Stimulated activated naive B cell treated with anti-CD40 and anti-IgM and Interleukin-4, amounts not matched to agents 10 μg/mL and 1 μg/mL and 100 μg/mL, for 72 hours (primary cell): Measurements from ENCODE around the gene PLAC1.

Source experiments
- ATAC-seq, 2 donors: fragments of 150-1000 bp; cut with Tn5 transposase; replicated peaks; 2 replicates each; pipeline ENCODE4 v1.10.0; 2021; ENCODE audit warnings: moderate library complexity in 1 of 2
- DNase-seq: peaks from one replicate; pipeline ENCODE4 v3.0.0; 2021
- H3K27ac Mint-ChIP-seq: one replicate; pipeline ENCODE4 v1.8.0; 2022; ENCODE audit warnings: mild to moderate bottlenecking, mixed read lengths
- H3K27me3 Mint-ChIP-seq, 2 donors: one replicate each; pipeline ENCODE4 v1.8.0; 2022; ENCODE audit warnings: mixed read lengths in 2 of 2
- H3K36me3 Mint-ChIP-seq, 2 donors: one replicate each; pipeline ENCODE4 v1.8.0; 2022; ENCODE audit warnings: mixed read lengths in 2 of 2, mild to moderate bottlenecking in 1 of 2
- H3K4me1 Mint-ChIP-seq, 2 donors: one replicate each; pipeline ENCODE4 v1.8.0; 2022; ENCODE audit warnings: mixed read lengths in 2 of 2, mild to moderate bottlenecking in 1 of 2
- H3K4me3 Mint-ChIP-seq, 2 donors: one replicate each; pipeline ENCODE4 v1.8.0; 2022; ENCODE audit warnings: mild to moderate bottlenecking in 2 of 2, mixed read lengths in 2 of 2, moderate library complexity in 1 of 2
- H3K9me3 Mint-ChIP-seq, 2 donors: one replicate each; pipeline ENCODE4 v1.8.0; 2022; ENCODE audit warnings: mixed read lengths in 2 of 2, mild to moderate bottlenecking in 1 of 2

Gene PLAC1

GRCh38 chrX:134653835-134654234 lies 4.4 kb downstream of the PLAC1 start:
- peaks cover 0 to 5% of the 10 kb centered on the region in 2 donors for H3K27me3 Mint-ChIP-seq
- no peaks in the 10 kb centered on the region for H3K9me3 Mint-ChIP-seq
- ATAC-seq (no peak), DNase-seq (no peak)
- H3K36me3 Mint-ChIP-seq: no peaks in the 10 kb centered on the region
- no peak overlapping the region for H3K4me3 Mint-ChIP-seq
- H3K27ac Mint-ChIP-seq: no peak overlapping the region
- no peaks in the 10 kb centered on the region for H3K4me1 Mint-ChIP-seq

GRCh38 chrX:134650701-134651100 lies 7.6 kb downstream of the PLAC1 start:
- no peak overlapping the region for H3K27ac Mint-ChIP-seq
- ATAC-seq (no peak), DNase-seq (no peak)
- H3K9me3 Mint-ChIP-seq: no peaks in the 10 kb centered on the region
- H3K27me3 Mint-ChIP-seq: peaks cover 4 to 7% of the 10 kb centered on the region in 2 donors
- H3K4me1 Mint-ChIP-seq: no peaks in the 10 kb centered on the region
- H3K36me3 Mint-ChIP-seq: no peaks in the 10 kb centered on the region
- no peak overlapping the region for H3K4me3 Mint-ChIP-seq

GRCh38 chrX:134649770-134650169 lies 8.5 kb downstream of the PLAC1 start:
- Mint-ChIP-seq H3K27ac (no peak overlapping the region), H3K9me3 (no peaks in the 10 kb centered on the region), H3K36me3 (no peaks in the 10 kb centered on the region), H3K4me1 (no peaks in the 10 kb centered on the region), H3K27me3 (peaks cover 7 to 12% of the 10 kb centered on the region in 2 donors), H3K4me3 (no peak overlapping the region)
- no peak for DNase-seq
- no peak for ATAC-seq

- Mint-ChIP-seq H3K9me3 (no peaks in the 10 kb centered on the region), H3K27ac (no peak overlapping the region), H3K4me3 (no peak overlapping the region), H3K36me3 (no peaks in the 10 kb centered on the region), H3K4me1 (no peaks in the 10 kb centered on the region), H3K27me3 (peaks cover 7 to 19% of the 10 kb centered on the region in 2 donors)
- ATAC-seq (no peak), DNase-seq (no peak)
Observed at GRCh38 chrX:134647477-134647877, 10.8 kb downstream of the PLAC1 start.

GRCh38 chrX:134646691-134647090 lies 11.6 kb downstream of the PLAC1 start:
- Mint-ChIP-seq H3K27ac (no peak overlapping the region), H3K36me3 (no peaks in the 10 kb centered on the region), H3K27me3 (peaks cover 7 to 21% of the 10 kb centered on the region in 2 donors), H3K4me3 (no peak overlapping the region), H3K9me3 (no peaks in the 10 kb centered on the region), H3K4me1 (no peaks in the 10 kb centered on the region)
- ATAC-seq (no peak), DNase-seq (no peak)

- H3K4me3 Mint-ChIP-seq: no peak overlapping the region
- H3K36me3 Mint-ChIP-seq: no peaks in the 10 kb centered on the region
- H3K9me3 Mint-ChIP-seq: no peaks in the 10 kb centered on the region
- no peak overlapping the region for H3K27ac Mint-ChIP-seq
- peaks cover 7 to 21% of the 10 kb centered on the region in 2 donors for H3K27me3 Mint-ChIP-seq
- ATAC-seq: no peak
- H3K4me1 Mint-ChIP-seq: no peaks in the 10 kb centered on the region
- no peak for DNase-seq
Observed at GRCh38 chrX:134645936-134646543, 12.2 kb downstream of the PLAC1 start.

- no peak for DNase-seq
- no peak overlapping the region for H3K4me3 Mint-ChIP-seq
- no peak for ATAC-seq
- H3K36me3 Mint-ChIP-seq: no peaks in the 10 kb centered on the region
- H3K4me1 Mint-ChIP-seq: no peaks in the 10 kb centered on the region
- H3K9me3 Mint-ChIP-seq: no peaks in the 10 kb centered on the region
- H3K27me3 Mint-ChIP-seq: peaks cover 7 to 24% of the 10 kb centered on the region in 2 donors
- no peak overlapping the region for H3K27ac Mint-ChIP-seq
Observed at GRCh38 chrX:134642386-134642785, 15.9 kb downstream of the PLAC1 start.

GRCh38 chrX:134641346-134641745 lies 16.9 kb downstream of the PLAC1 start:
- no peak overlapping the region for H3K4me3 Mint-ChIP-seq

GRCh38 chrX:134640914-134641313 lies 17.4 kb downstream of the PLAC1 start:
- H3K4me3 Mint-ChIP-seq: no peak overlapping the region
- no peak overlapping the region for H3K27ac Mint-ChIP-seq
- peaks cover 0 to 20% of the 10 kb centered on the region in 2 donors for H3K27me3 Mint-ChIP-seq
- no peak for DNase-seq
- H3K4me1 Mint-ChIP-seq: no peaks in the 10 kb centered on the region
- no peaks in the 10 kb centered on the region for H3K9me3 Mint-ChIP-seq
- no peaks in the 10 kb centered on the region for H3K36me3 Mint-ChIP-seq
- ATAC-seq: no peak

More at GRCh38 chrX:134641346-134641745, 16.9 kb downstream of the PLAC1 start:
- Mint-ChIP-seq H3K27me3 (peaks cover 2 to 21% of the 10 kb centered on the region in 2 donors), H3K9me3 (no peaks in the 10 kb centered on the region), H3K36me3 (no peaks in the 10 kb centered on the region), H3K27ac (no peak overlapping the region), H3K4me1 (no peaks in the 10 kb centered on the region)
- no peak for ATAC-seq
- no peak for DNase-seq

GRCh38 chrX:134636851-134637250 lies 21.4 kb downstream of the PLAC1 start:
- no peak overlapping the region for H3K27ac Mint-ChIP-seq
- peaks cover 0 to 23% of the 10 kb centered on the region in 2 donors for H3K27me3 Mint-ChIP-seq
- H3K9me3 Mint-ChIP-seq: peaks cover 0 to 3% of the 10 kb centered on the region in 2 donors
- no peaks in the 10 kb centered on the region for H3K36me3 Mint-ChIP-seq
- H3K4me3 Mint-ChIP-seq: no peak overlapping the region
- no peak for ATAC-seq
- no peak for DNase-seq
- H3K4me1 Mint-ChIP-seq: peaks cover 0 to 2% of the 10 kb centered on the region in 2 donors

- H3K27me3 Mint-ChIP-seq: peaks cover 0 to 19% of the 10 kb centered on the region in 2 donors
- peak; percentile 53 to 62 for ATAC-seq
- H3K4me3 Mint-ChIP-seq: no peak overlapping the region
- H3K27ac Mint-ChIP-seq: no peak overlapping the region
- H3K9me3 Mint-ChIP-seq: peaks cover 0 to 3% of the 10 kb centered on the region in 2 donors
- H3K36me3 Mint-ChIP-seq: no peaks in the 10 kb centered on the region
- H3K4me1 Mint-ChIP-seq: peaks cover 0 to 2% of the 10 kb centered on the region in 2 donors
- no peak for DNase-seq
Observed at GRCh38 chrX:134634691-134635090, 23.6 kb downstream of the PLAC1 start.

- Mint-ChIP-seq H3K27ac (no peak overlapping the region), H3K36me3 (no peaks in the 10 kb centered on the region), H3K9me3 (peaks cover 0 to 3% of the 10 kb centered on the region in 2 donors), H3K4me3 (no peak overlapping the region), H3K27me3 (peaks cover 0 to 19% of the 10 kb centered on the region in 2 donors), H3K4me1 (peaks cover 0 to 2% of the 10 kb centered on the region in 2 donors)
- no peak for DNase-seq
- peak; percentile 34 to 52 for ATAC-seq
Observed at GRCh38 chrX:134633832-134634231, 24.4 kb downstream of the PLAC1 start.

GRCh38 chrX:134633394-134633793 lies 24.9 kb downstream of the PLAC1 start:
- peaks cover 0 to 19% of the 10 kb centered on the region in 2 donors for H3K27me3 Mint-ChIP-seq
- H3K4me3 Mint-ChIP-seq: no peak overlapping the region
- H3K36me3 Mint-ChIP-seq: no peaks in the 10 kb centered on the region
- DNase-seq: no peak
- no peak for ATAC-seq
- no peak overlapping the region for H3K27ac Mint-ChIP-seq
- H3K9me3 Mint-ChIP-seq: peaks cover 0 to 3% of the 10 kb centered on the region in 2 donors
- peaks cover 0 to 2% of the 10 kb centered on the region in 2 donors for H3K4me1 Mint-ChIP-seq

GRCh38 chrX:134632355-134632754 lies 25.9 kb downstream of the PLAC1 start:
- no peak overlapping the region for H3K27ac Mint-ChIP-seq
- H3K9me3 Mint-ChIP-seq: peaks cover 0 to 3% of the 10 kb centered on the region in 2 donors
- peaks cover 0 to 23% of the 10 kb centered on the region in 2 donors for H3K27me3 Mint-ChIP-seq
- DNase-seq (no peak), ATAC-seq (no peak)
- H3K4me3 Mint-ChIP-seq: no peak overlapping the region
- H3K4me1 Mint-ChIP-seq: peaks cover 0 to 2% of the 10 kb centered on the region in 2 donors
- no peaks in the 10 kb centered on the region for H3K36me3 Mint-ChIP-seq
